ENCODE measurements around the gene PDZRN3.

DNA sequence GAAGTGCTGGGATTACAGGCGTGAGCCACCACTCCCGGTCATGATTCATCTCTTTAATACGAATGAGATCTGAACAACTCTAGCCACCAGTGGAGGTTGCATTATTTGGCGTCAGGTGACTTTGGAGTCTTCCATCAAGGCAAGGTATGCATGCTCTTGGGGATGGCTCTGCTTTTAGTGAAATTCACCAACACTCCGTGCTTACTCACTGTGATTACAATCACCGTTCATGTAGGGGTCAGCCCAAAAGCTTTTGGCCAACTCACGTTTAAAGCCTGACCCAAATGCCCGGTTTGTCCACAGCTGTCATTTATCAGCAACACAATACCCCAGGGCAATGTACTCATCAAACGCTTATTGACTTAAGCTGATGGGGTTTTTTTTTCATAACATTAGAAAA, 155.4 kb downstream of the PDZRN3 start:
- TF ChIP-seq RFX5 (IDR thresholded peaks at IDR 0.05; ENCODE audit: low read length) (no peak), POLR2AphosphoS5 (IDR thresholded peaks at IDR 0.05; ENCODE audit: low read depth, low read length) (no peak), EZH2phosphoT487 (IDR thresholded peaks at IDR 0.05; ENCODE audit: borderline replicate concordance, low read depth) (no peak), EP300 (IDR thresholded peaks at IDR 0.05; ENCODE audit: borderline replicate concordance in 1 of 2, low read depth in 1 of 2, low read length in 1 of 2) (no peak), YY1 (IDR thresholded peaks at IDR 0.05; ENCODE audit: low read depth) (no peak), TAF1 (IDR thresholded peaks at IDR 0.05; ENCODE audit: borderline replicate concordance, low read depth, low read length) (no peak), RXRA (IDR thresholded peaks at IDR 0.05; ENCODE audit: borderline replicate concordance, low read depth) (no peak), RAD21 (IDR thresholded peaks at IDR 0.05; ENCODE audit: low read length) (no peak)
- TF ChIP-seq, protein P1, sequence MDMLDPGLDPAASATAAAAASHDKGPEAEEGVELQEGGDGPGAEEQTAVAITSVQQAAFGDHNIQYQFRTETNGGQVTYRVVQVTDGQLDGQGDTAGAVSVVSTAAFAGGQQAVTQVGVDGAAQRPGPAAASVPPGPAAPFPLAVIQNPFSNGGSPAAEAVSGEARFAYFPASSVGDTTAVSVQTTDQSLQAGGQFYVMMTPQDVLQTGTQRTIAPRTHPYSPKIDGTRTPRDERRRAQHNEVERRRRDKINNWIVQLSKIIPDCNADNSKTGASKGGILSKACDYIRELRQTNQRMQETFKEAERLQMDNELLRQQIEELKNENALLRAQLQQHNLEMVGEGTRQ (IDR thresholded peaks at IDR 0.05; ENCODE audit: borderline replicate concordance, low read depth, low read length): no peak
- TF ChIP-seq, protein P2, sequence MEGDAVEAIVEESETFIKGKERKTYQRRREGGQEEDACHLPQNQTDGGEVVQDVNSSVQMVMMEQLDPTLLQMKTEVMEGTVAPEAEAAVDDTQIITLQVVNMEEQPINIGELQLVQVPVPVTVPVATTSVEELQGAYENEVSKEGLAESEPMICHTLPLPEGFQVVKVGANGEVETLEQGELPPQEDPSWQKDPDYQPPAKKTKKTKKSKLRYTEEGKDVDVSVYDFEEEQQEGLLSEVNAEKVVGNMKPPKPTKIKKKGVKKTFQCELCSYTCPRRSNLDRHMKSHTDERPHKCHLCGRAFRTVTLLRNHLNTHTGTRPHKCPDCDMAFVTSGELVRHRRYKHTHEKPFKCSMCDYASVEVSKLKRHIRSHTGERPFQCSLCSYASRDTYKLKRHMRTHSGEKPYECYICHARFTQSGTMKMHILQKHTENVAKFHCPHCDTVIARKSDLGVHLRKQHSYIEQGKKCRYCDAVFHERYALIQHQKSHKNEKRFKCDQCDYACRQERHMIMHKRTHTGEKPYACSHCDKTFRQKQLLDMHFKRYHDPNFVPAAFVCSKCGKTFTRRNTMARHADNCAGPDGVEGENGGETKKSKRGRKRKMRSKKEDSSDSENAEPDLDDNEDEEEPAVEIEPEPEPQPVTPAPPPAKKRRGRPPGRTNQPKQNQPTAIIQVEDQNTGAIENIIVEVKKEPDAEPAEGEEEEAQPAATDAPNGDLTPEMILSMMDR (IDR thresholded peaks at IDR 0.05): no peak
- TF ChIP-seq, protein P3, sequence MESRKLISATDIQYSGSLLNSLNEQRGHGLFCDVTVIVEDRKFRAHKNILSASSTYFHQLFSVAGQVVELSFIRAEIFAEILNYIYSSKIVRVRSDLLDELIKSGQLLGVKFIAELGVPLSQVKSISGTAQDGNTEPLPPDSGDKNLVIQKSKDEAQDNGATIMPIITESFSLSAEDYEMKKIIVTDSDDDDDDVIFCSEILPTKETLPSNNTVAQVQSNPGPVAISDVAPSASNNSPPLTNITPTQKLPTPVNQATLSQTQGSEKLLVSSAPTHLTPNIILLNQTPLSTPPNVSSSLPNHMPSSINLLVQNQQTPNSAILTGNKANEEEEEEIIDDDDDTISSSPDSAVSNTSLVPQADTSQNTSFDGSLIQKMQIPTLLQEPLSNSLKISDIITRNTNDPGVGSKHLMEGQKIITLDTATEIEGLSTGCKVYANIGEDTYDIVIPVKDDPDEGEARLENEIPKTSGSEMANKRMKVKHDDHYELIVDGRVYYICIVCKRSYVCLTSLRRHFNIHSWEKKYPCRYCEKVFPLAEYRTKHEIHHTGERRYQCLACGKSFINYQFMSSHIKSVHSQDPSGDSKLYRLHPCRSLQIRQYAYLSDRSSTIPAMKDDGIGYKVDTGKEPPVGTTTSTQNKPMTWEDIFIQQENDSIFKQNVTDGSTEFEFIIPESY (IDR thresholded peaks at IDR 0.05; ENCODE audit: borderline replicate concordance, low read depth): no peak

Measured in SK-N-SH (cell line).